ENCODE measurements around the gene DAAM1.

The DAAM1 gene

GRCh38 chr14:59376686-59377085 is 188.2 kb downstream of the DAAM1 start:
- no peak for DNase-seq

- no peak for DNase-seq
Observed at GRCh38 chr14:59377491-59377890, 189.0 kb downstream of the DAAM1 start.

GRCh38 chr14:59377991-59378601 is 189.6 kb downstream of the DAAM1 start:
- no peak for DNase-seq

GRCh38 chr14:59389936-59390335 is 201.5 kb downstream of the DAAM1 start:
- DNase-seq = no peak

- DNase-seq = no peak
Observed at GRCh38 chr14:59391388-59391787, 202.9 kb downstream of the DAAM1 start.

GRCh38 chr14:59394268-59394667 is 205.8 kb downstream of the DAAM1 start:
- no peak for DNase-seq

GRCh38 chr14:59395672-59396071 is 207.2 kb downstream of the DAAM1 start:
- no peak for DNase-seq

- DNase-seq = no peak
Observed at GRCh38 chr14:59398841-59399240, 210.4 kb downstream of the DAAM1 start.

GRCh38 chr14:59406454-59407245 is 218.2 kb downstream of the DAAM1 start:
- DNase-seq = no peak

GRCh38 chr14:59407246-59408010 is 219.0 kb downstream of the DAAM1 start:
- DNase-seq = peak; percentile 93

- DNase-seq = no peak
Observed at GRCh38 chr14:59415836-59416602, 227.6 kb downstream of the DAAM1 start.

GRCh38 chr14:59417311-59417710 is 228.8 kb downstream of the DAAM1 start:
- no peak for DNase-seq

- DNase-seq = no peak
Observed at GRCh38 chr14:59419303-59419702, 230.8 kb downstream of the DAAM1 start.

Measured in HCEC 1CT (cell line).